ENCODE data around the gene TMSB10. TPM values are rescaled to one million over a fixed set of nuclear protein-coding genes. Genes with fewer than 3 reads are reported as not detected.
A peak's percentile ranks its signal among the peaks of the same experiment; 100 is the strongest.

TMSB10 gene
- total RNA-seq, 4 donors from 2014 or later: 2,239 to 4,093 (median 3,173) TPM

- peaks cover 9 to 33% (median 20%) of the 10 kb centered on the region in 3 donors for H3K4me1 ChIP-seq
- H3K27ac ChIP-seq: peak overlapping the region in 1 of 4 donors; percentile 29
- intact Hi-C loops (cut with DNase I): loop anchor here (10.0 kb wide), 1 partner anchor 386 kb away; no protein-coding TSS in a partner anchor
- H3K36me3 ChIP-seq: no peaks in the 10 kb centered on the region
- H3K27me3 ChIP-seq: peaks cover 0 to 73% (median 11%) of the 10 kb centered on the region in 4 donors
- DNase-seq: no peak
- no peaks in the 10 kb centered on the region for H3K9me3 ChIP-seq
- 0 to 2% methylated on average over 7 to 8 of the region's 8 CpGs for WGBS, 2 donors
- TF ChIP-seq POLR2A (IDR thresholded peaks at IDR 0.05): no peak
- TF ChIP-seq CTCF (IDR thresholded peaks at IDR 0.05): no peak
- peak overlapping the region; percentile 18 to 76 (median 52) for H3K4me3 ChIP-seq
These were observed 25.1 kb upstream of the TMSB10 start for GRCh38 chr2:84880395-84880644.

- no peak for DNase-seq
- Histone ChIP-seq H3K4me1 (peaks cover 9 to 33% (median 20%) of the 10 kb centered on the region in 3 donors), H3K27ac (peak within 1 kb of the TSS in 1 of 4 donors; percentile 39), H3K4me3 (peak within 1 kb of the TSS; percentile 18 to 76 (median 52)), H3K9me3 (no peaks in the 10 kb centered on the region), H3K36me3 (no peaks in the 10 kb centered on the region), H3K27me3 (peaks cover 0 to 73% (median 11%) of the 10 kb centered on the region in 4 donors)
- 2% methylated on average over 11 of the region's 77 CpGs for WGBS, 2 donors
- intact Hi-C loops (cut with DNase I): loop anchor here (10.0 kb wide), 1 partner anchor 386 kb away; no protein-coding TSS in a partner anchor
- TF ChIP-seq CTCF (IDR thresholded peaks at IDR 0.05): no peak
- no peak for TF ChIP-seq POLR2A (IDR thresholded peaks at IDR 0.05)
These were observed 24.6 kb upstream of the TMSB10 start, which contains the start of gene TRABD2A for GRCh38 chr2:84880645-84881521. TSS of gene TRABD2A (minus strand) at chr2:84881084. CDS start at chr2:84881039, 45 bp downstream.

- intact Hi-C loops (cut with DNase I): loop anchor here (10.0 kb wide), 1 partner anchor 387 kb away; no protein-coding TSS in a partner anchor
- no peaks in the 10 kb centered on the region for H3K9me3 ChIP-seq
- H3K27ac ChIP-seq: peak overlapping the region in 1 of 4 donors; percentile 39
- TF ChIP-seq CTCF (IDR thresholded peaks at IDR 0.05) (peak; percentile 67 to 77 (median 74)), POLR2A (IDR thresholded peaks at IDR 0.05) (no peak)
- peak overlapping the region; percentile 11 to 76 (median 52) for H3K4me3 ChIP-seq
- H3K27me3 ChIP-seq: peaks cover 0 to 73% (median 11%) of the 10 kb centered on the region in 4 donors
- 0 to 1% methylated on average over 28 to 29 of the region's 29 CpGs for WGBS, 2 donors
- peaks cover 9 to 33% (median 20%) of the 10 kb centered on the region in 3 donors for H3K4me1 ChIP-seq
- peak; percentile 28 for DNase-seq
- H3K36me3 ChIP-seq: no peaks in the 10 kb centered on the region
These were observed 23.7 kb upstream of the TMSB10 start for GRCh38 chr2:84881581-84882413.

GRCh38 chr2:84882414-84882738, 23.1 kb upstream of the TMSB10 start:
- intact Hi-C loops (cut with DNase I): loop anchor here (10.0 kb wide), 1 partner anchor 388 kb away; no protein-coding TSS in a partner anchor
- peak in 1 of 6 experiments; percentile 1 for TF ChIP-seq CTCF (IDR thresholded peaks at IDR 0.05)
- TF ChIP-seq POLR2A (IDR thresholded peaks at IDR 0.05): no peak
- H3K27ac ChIP-seq: no peak overlapping the region
- DNase-seq: no peak
- no peaks in the 10 kb centered on the region for H3K36me3 ChIP-seq
- no peaks in the 10 kb centered on the region for H3K9me3 ChIP-seq
- peak overlapping the region; percentile 11 to 76 (median 52) for H3K4me3 ChIP-seq
- H3K4me1 ChIP-seq: peaks cover 9 to 33% (median 20%) of the 10 kb centered on the region in 3 donors
- peaks cover 0 to 71% (median 11%) of the 10 kb centered on the region in 4 donors for H3K27me3 ChIP-seq
- 50 to 52% methylated on average over 3 of the region's 3 CpGs for WGBS, 2 donors
